ENCODE results near the gene SMAD7.

The SMAD7 gene

GRCh38 chr18:48974304-48975119, 23.7 kb upstream of the SMAD7 start:
- Histone ChIP-seq H3K27me3 (ENCODE audit: insufficient read depth, low read length, poor library complexity) (no peaks in the 10 kb centered on the region), H3K79me1 (ENCODE audit: low read length) (no peaks in the 10 kb centered on the region), H3K4ac (ENCODE audit: low read depth, low read length) (peak overlapping the region; percentile 46), H3K4me2 (ENCODE audit: low read length) (peak overlapping the region; percentile 75), H2AK5ac (ENCODE audit: low read length) (peak overlapping the region; percentile 93), H3K79me2 (ENCODE audit: control insufficient read depth, insufficient read depth, low read length) (no peaks in the 10 kb centered on the region), H3K4me3 (ENCODE audit: low read length) (peak overlapping the region; percentile 38), H4K5ac (ENCODE audit: low read length) (no peak overlapping the region), H4K8ac (ENCODE audit: low read depth, low read length) (no peak overlapping the region), H3K27ac (ENCODE audit: low read depth, low read length) (peak overlapping the region; percentile 94), H3K56ac (ENCODE audit: low read length) (peak overlapping the region; percentile 94), H2BK5ac (ENCODE audit: low read length) (peak overlapping the region; percentile 89), H3K4me1 (ENCODE audit: control insufficient read depth, low read depth, low read length) (peaks cover 11% of the 10 kb centered on the region), H3K18ac (ENCODE audit: low read length) (peak overlapping the region; percentile 98), H3K36me3 (ENCODE audit: control insufficient read depth, insufficient read depth, low read length) (no peaks in the 10 kb centered on the region), H2BK120ac (ENCODE audit: low read depth, low read length) (peak overlapping the region; percentile 89), H3K23ac (ENCODE audit: low read length) (no peak overlapping the region), H2BK15ac (replicated peaks; ENCODE audit: low read depth) (no peak overlapping the region), H3K9ac (ENCODE audit: low read length) (peak overlapping the region; percentile 78)
- no CpG with 5 or more reads among the region's 28 CpGs for WGBS (ENCODE audit: extremely low coverage, insufficient coverage, low lambda C conversion rate)
- peak; percentile 65 for DNase-seq

GRCh38 chr18:48973731-48974130, 23.0 kb upstream of the SMAD7 start:
- Histone ChIP-seq H3K23ac (ENCODE audit: low read length) (no peak overlapping the region), H3K27ac (ENCODE audit: low read depth, low read length) (no peak overlapping the region)

GRCh38 chr18:48968412-48969215, 17.8 kb upstream of the SMAD7 start:
- H3K4ac ChIP-seq (ENCODE audit: low read depth, low read length): no peak overlapping the region
- no peak overlapping the region for H2AK5ac ChIP-seq (ENCODE audit: low read length)
- H2BK5ac ChIP-seq (ENCODE audit: low read length): no peak overlapping the region
- H3K27me3 ChIP-seq (ENCODE audit: insufficient read depth, low read length, poor library complexity): no peaks in the 10 kb centered on the region
- no peaks in the 10 kb centered on the region for H3K36me3 ChIP-seq (ENCODE audit: control insufficient read depth, insufficient read depth, low read length)
- no peak overlapping the region for H3K18ac ChIP-seq (ENCODE audit: low read length)
- H3K27ac ChIP-seq (ENCODE audit: low read depth, low read length): no peak overlapping the region
- no peak overlapping the region for H3K4me2 ChIP-seq (ENCODE audit: low read length)
- H3K9ac ChIP-seq (ENCODE audit: low read length): no peak overlapping the region
- H3K79me2 ChIP-seq (ENCODE audit: control insufficient read depth, insufficient read depth, low read length): no peaks in the 10 kb centered on the region
- H3K4me1 ChIP-seq (ENCODE audit: control insufficient read depth, low read depth, low read length): peaks cover 9% of the 10 kb centered on the region
- H2BK15ac ChIP-seq (replicated peaks; ENCODE audit: low read depth): no peak overlapping the region
- no peaks in the 10 kb centered on the region for H3K79me1 ChIP-seq (ENCODE audit: low read length)
- H3K4me3 ChIP-seq (ENCODE audit: low read length): no peak overlapping the region
- H3K56ac ChIP-seq (ENCODE audit: low read length): no peak overlapping the region
- no CpG with 5 or more reads among the region's 11 CpGs for WGBS (ENCODE audit: extremely low coverage, insufficient coverage, low lambda C conversion rate)
- H2BK120ac ChIP-seq (ENCODE audit: low read depth, low read length): no peak overlapping the region
- H3K23ac ChIP-seq (ENCODE audit: low read length): no peak overlapping the region
- H4K5ac ChIP-seq (ENCODE audit: low read length): no peak overlapping the region
- no peak for DNase-seq
- no peak overlapping the region for H4K8ac ChIP-seq (ENCODE audit: low read depth, low read length)

More at GRCh38 chr18:48973731-48974130, 23.0 kb upstream of the SMAD7 start:
- Histone ChIP-seq H2AK5ac (ENCODE audit: low read length) (no peak overlapping the region), H2BK120ac (ENCODE audit: low read depth, low read length) (no peak overlapping the region), H3K36me3 (ENCODE audit: control insufficient read depth, insufficient read depth, low read length) (no peaks in the 10 kb centered on the region), H4K5ac (ENCODE audit: low read length) (no peak overlapping the region), H3K79me1 (ENCODE audit: low read length) (no peaks in the 10 kb centered on the region), H2BK15ac (replicated peaks; ENCODE audit: low read depth) (no peak overlapping the region), H3K4ac (ENCODE audit: low read depth, low read length) (no peak overlapping the region), H3K56ac (ENCODE audit: low read length) (peak overlapping the region; percentile 94), H3K18ac (ENCODE audit: low read length) (peak overlapping the region; percentile 42), H3K79me2 (ENCODE audit: control insufficient read depth, insufficient read depth, low read length) (no peaks in the 10 kb centered on the region), H3K4me1 (ENCODE audit: control insufficient read depth, low read depth, low read length) (peaks cover 12% of the 10 kb centered on the region), H3K4me2 (ENCODE audit: low read length) (no peak overlapping the region), H2BK5ac (ENCODE audit: low read length) (peak overlapping the region; percentile 50), H3K4me3 (ENCODE audit: low read length) (no peak overlapping the region), H3K9ac (ENCODE audit: low read length) (peak overlapping the region; percentile 78), H4K8ac (ENCODE audit: low read depth, low read length) (no peak overlapping the region), H3K27me3 (ENCODE audit: insufficient read depth, low read length, poor library complexity) (no peaks in the 10 kb centered on the region)
- no peak for DNase-seq
- WGBS (ENCODE audit: extremely low coverage, insufficient coverage, low lambda C conversion rate): no CpG with 5 or more reads among the region's 3 CpGs

GRCh38 chr18:48967545-48967944, 16.8 kb upstream of the SMAD7 start:
- Histone ChIP-seq H3K79me1 (ENCODE audit: low read length) (no peaks in the 10 kb centered on the region), H3K4me1 (ENCODE audit: control insufficient read depth, low read depth, low read length) (peaks cover 11% of the 10 kb centered on the region), H4K8ac (ENCODE audit: low read depth, low read length) (no peak overlapping the region), H2BK15ac (replicated peaks; ENCODE audit: low read depth) (no peak overlapping the region), H3K4ac (ENCODE audit: low read depth, low read length) (no peak overlapping the region), H3K9ac (ENCODE audit: low read length) (no peak overlapping the region), H3K56ac (ENCODE audit: low read length) (no peak overlapping the region), H2BK5ac (ENCODE audit: low read length) (no peak overlapping the region), H3K23ac (ENCODE audit: low read length) (no peak overlapping the region), H2AK5ac (ENCODE audit: low read length) (no peak overlapping the region), H3K36me3 (ENCODE audit: control insufficient read depth, insufficient read depth, low read length) (no peaks in the 10 kb centered on the region), H4K5ac (ENCODE audit: low read length) (no peak overlapping the region), H3K27me3 (ENCODE audit: insufficient read depth, low read length, poor library complexity) (no peaks in the 10 kb centered on the region), H3K79me2 (ENCODE audit: control insufficient read depth, insufficient read depth, low read length) (no peaks in the 10 kb centered on the region), H3K4me3 (ENCODE audit: low read length) (no peak overlapping the region), H3K4me2 (ENCODE audit: low read length) (no peak overlapping the region), H3K18ac (ENCODE audit: low read length) (no peak overlapping the region), H3K27ac (ENCODE audit: low read depth, low read length) (no peak overlapping the region), H2BK120ac (ENCODE audit: low read depth, low read length) (no peak overlapping the region)
- WGBS (ENCODE audit: extremely low coverage, insufficient coverage, low lambda C conversion rate): no CpG with 5 or more reads among the region's 2 CpGs
- DNase-seq: no peak

- Histone ChIP-seq H3K27ac (ENCODE audit: low read depth, low read length) (no peak overlapping the region), H3K56ac (ENCODE audit: low read length) (no peak overlapping the region), H3K4me3 (ENCODE audit: low read length) (no peak overlapping the region), H3K9ac (ENCODE audit: low read length) (no peak overlapping the region), H3K4me2 (ENCODE audit: low read length) (no peak overlapping the region), H3K4me1 (ENCODE audit: control insufficient read depth, low read depth, low read length) (peaks cover 13% of the 10 kb centered on the region), H3K4ac (ENCODE audit: low read depth, low read length) (no peak overlapping the region), H3K79me1 (ENCODE audit: low read length) (no peaks in the 10 kb centered on the region), H2BK15ac (replicated peaks; ENCODE audit: low read depth) (no peak overlapping the region), H2BK5ac (ENCODE audit: low read length) (no peak overlapping the region), H2AK5ac (ENCODE audit: low read length) (no peak overlapping the region), H3K18ac (ENCODE audit: low read length) (no peak overlapping the region), H3K27me3 (ENCODE audit: insufficient read depth, low read length, poor library complexity) (no peaks in the 10 kb centered on the region), H3K79me2 (ENCODE audit: control insufficient read depth, insufficient read depth, low read length) (no peaks in the 10 kb centered on the region), H3K36me3 (ENCODE audit: control insufficient read depth, insufficient read depth, low read length) (no peaks in the 10 kb centered on the region), H4K5ac (ENCODE audit: low read length) (no peak overlapping the region), H2BK120ac (ENCODE audit: low read depth, low read length) (no peak overlapping the region), H3K23ac (ENCODE audit: low read length) (no peak overlapping the region), H4K8ac (ENCODE audit: low read depth, low read length) (no peak overlapping the region)
- DNase-seq: no peak
- no CpG with 5 or more reads among the region's 1 CpG for WGBS (ENCODE audit: extremely low coverage, insufficient coverage, low lambda C conversion rate)
Observed at GRCh38 chr18:48966523-48966922, 15.8 kb upstream of the SMAD7 start.
